Panc1 (cell line): ENCODE data around the gene LVRN. TPM values are rescaled to one million over a fixed set of nuclear protein-coding genes. Genes with fewer than 3 reads are reported as not detected.

ENCODE experiments used
- ATAC-seq: fragments of 200-7000 bp; cut with Tn5 transposase; 2 replicates; pipeline ENCODE4 v1.9.1; 2020; ENCODE audit warnings: mild to moderate bottlenecking, moderate library complexity
- BruUV-seq: library from RNA; stranded (reverse); fragments of 400-500 nt; replicated peaks from 2 replicates; lab custom pipeline; 2021; lab: Mats Ljungman, UMichigan
- CTCF ChIA-PET: fragments of 300-600 bp; sonication (Branson Sonifier 250); formaldehyde crosslinking; loops from one replicate; lab custom pipeline; 2022; ENCODE audit warnings: antibody characterized with exemption; lab: Charles Lee
- POLR2A ChIA-PET: fragments of 300-600 bp; sonication (Branson Sonifier 250); formaldehyde crosslinking; loops from one replicate; lab custom pipeline; 2022; ENCODE audit warnings: antibody characterized with exemption; lab: Charles Lee
- DNase-seq: peaks from one replicate; pipeline ENCODE4 v3.0.0-alpha.2; 2010; ENCODE audit warnings: low read depth, low spot score
- H3K27ac ChIP-seq: 2 replicates; pipeline ENCODE4 v1.5.1; 2011; ENCODE audit warnings: mild to moderate bottlenecking, low read length, inconsistent platforms
- H3K27me3 ChIP-seq: fragments of 200-500 bp; sonication (Bioruptor generic); 2 replicates; pipeline ENCODE4 v1.6.0; 2014; ENCODE audit warnings: low read length, inconsistent platforms; ENCODE audit not compliant: control insufficient read depth, insufficient read depth
- H3K36me3 ChIP-seq: fragments of 200-500 bp; sonication (Bioruptor generic); 2 replicates; pipeline ENCODE4 v1.5.1; 2014; ENCODE audit warnings: inconsistent platforms, mild to moderate bottlenecking, low read length, moderate library complexity; ENCODE audit not compliant: control insufficient read depth, insufficient read depth
- H3K4me1 ChIP-seq: 2 replicates; pipeline ENCODE4 v1.5.1; 2011; ENCODE audit warnings: inconsistent platforms, mild to moderate bottlenecking, low read length, moderate library complexity; ENCODE audit not compliant: control insufficient read depth, insufficient read depth
- H3K4me3 ChIP-seq, 2 experiments: 2 replicates each; pipeline ENCODE4 v1.5.1; 2011 to 2012; ENCODE audit warnings: low read depth in 2 of 2, low read length in 2 of 2, mild to moderate bottlenecking in 2 of 2, inconsistent platforms in 1 of 2, moderate library complexity in 1 of 2
- H3K9me3 ChIP-seq: fragments of 200-500 bp; sonication (Bioruptor generic); 2 replicates; pipeline ENCODE4 v1.5.1; 2014; ENCODE audit warnings: low read depth, mild to moderate bottlenecking, inconsistent platforms, low read length, moderate library complexity; ENCODE audit not compliant: control insufficient read depth, insufficient read depth
- POLR2AphosphoS5 ChIP-seq: IDR thresholded peaks from 2 replicates; pipeline ENCODE4 v1.6.1; 2012; ENCODE audit warnings: mild to moderate bottlenecking, low read depth, low read length, moderate library complexity
- REST ChIP-seq, 2 experiments: IDR thresholded peaks; 2 replicates each; pipeline ENCODE4 v1.6.1; 2011 to 2012; ENCODE audit warnings: low read depth in 2 of 2, control low read depth in 1 of 2, low read length in 1 of 2, mild to moderate bottlenecking in 1 of 2, moderate library complexity in 1 of 2; ENCODE audit not compliant: insufficient read depth in 1 of 2
- SIN3A ChIP-seq: IDR thresholded peaks from 2 replicates; pipeline ENCODE4 v1.6.1; 2012; ENCODE audit warnings: low read depth, mild to moderate bottlenecking, low read length, moderate library complexity, borderline replicate concordance; ENCODE audit not compliant: insufficient read depth
- TCF7L2 ChIP-seq: IDR thresholded peaks from 2 replicates; pipeline ENCODE4 v1.6.1; 2011; ENCODE audit warnings: mild to moderate bottlenecking, low read depth, low read length, inconsistent platforms
- in situ Hi-C: cut with HindIII; loops from 2 replicates; pipeline ENCODE4 v1.10.0; 2016; ENCODE audit warnings: low sequenced_read_pairs, low pct_unique_long_range_greater_than_20kb
- intact Hi-C: fragments of 100-400 bp; cut with micrococcal nuclease; formaldehyde crosslinking; loops from one replicate; pipeline ENCODE4 v1.10.0; 2022; ENCODE audit not compliant: unreplicated experiment
- total RNA-seq: library from RNA; stranded (reverse); gene quantifications from one replicate; pipeline ENCODE4 v1.2.1, GENCODE V29; 2021; ENCODE audit not compliant: unreplicated experiment
- TF ChIP-seq, protein P1 (sequence below): fragments of 450-650 bp; IDR thresholded peaks from 2 replicates; pipeline ENCODE4 v1.5.1; 2017; ENCODE audit warnings: mild to moderate bottlenecking

LVRN gene
- total RNA-seq, 1 experiment from 2014 or later = 0.08 TPM

DNA sequence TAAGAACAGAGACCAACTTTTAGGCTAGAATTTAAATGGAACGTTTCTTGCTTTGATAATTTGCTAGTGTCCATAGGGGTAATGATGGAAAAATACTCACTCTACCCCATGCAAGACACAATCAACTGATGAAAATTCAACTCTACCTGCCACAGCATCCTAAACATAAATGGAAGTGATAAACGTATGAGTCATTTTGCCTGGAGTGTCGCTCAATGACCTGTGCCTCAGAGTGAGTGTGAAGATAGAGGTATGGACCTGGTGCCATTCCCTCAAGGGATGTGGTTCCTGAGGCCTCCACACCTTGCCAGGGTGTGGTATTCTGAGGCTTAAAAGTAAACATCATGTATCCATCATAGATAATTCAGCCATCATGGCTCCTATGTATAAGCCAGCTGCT, 84.0 kb downstream of the LVRN start:
- Histone ChIP-seq H3K4me1 (no peaks in the 10 kb centered on the region), H3K27ac (no peak overlapping the region), H3K27me3 (peaks cover 2% of the 10 kb centered on the region), H3K9me3 (no peaks in the 10 kb centered on the region), H3K36me3 (no peaks in the 10 kb centered on the region), H3K4me3 (no peak overlapping the region)
- BruUV-seq = no TSS peak
- intact Hi-C loops = no loop called here
- ATAC-seq (no peak), DNase-seq (no peak)
- in situ Hi-C loops = no loop called here
- ChIA-PET POLR2A (no interaction called here), CTCF (no interaction called here)
- no peak for TF ChIP-seq POLR2AphosphoS5
- no peak for TF ChIP-seq REST (IDR thresholded peaks at IDR 0.05; ENCODE audit: insufficient read depth in 1 of 2, low read depth in 2 of 2, low read length in 1 of 2)
- TF ChIP-seq SIN3A = no peak
- TF ChIP-seq, protein P1, sequence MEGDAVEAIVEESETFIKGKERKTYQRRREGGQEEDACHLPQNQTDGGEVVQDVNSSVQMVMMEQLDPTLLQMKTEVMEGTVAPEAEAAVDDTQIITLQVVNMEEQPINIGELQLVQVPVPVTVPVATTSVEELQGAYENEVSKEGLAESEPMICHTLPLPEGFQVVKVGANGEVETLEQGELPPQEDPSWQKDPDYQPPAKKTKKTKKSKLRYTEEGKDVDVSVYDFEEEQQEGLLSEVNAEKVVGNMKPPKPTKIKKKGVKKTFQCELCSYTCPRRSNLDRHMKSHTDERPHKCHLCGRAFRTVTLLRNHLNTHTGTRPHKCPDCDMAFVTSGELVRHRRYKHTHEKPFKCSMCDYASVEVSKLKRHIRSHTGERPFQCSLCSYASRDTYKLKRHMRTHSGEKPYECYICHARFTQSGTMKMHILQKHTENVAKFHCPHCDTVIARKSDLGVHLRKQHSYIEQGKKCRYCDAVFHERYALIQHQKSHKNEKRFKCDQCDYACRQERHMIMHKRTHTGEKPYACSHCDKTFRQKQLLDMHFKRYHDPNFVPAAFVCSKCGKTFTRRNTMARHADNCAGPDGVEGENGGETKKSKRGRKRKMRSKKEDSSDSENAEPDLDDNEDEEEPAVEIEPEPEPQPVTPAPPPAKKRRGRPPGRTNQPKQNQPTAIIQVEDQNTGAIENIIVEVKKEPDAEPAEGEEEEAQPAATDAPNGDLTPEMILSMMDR = no peak
- TF ChIP-seq TCF7L2 = no peak

- no peak overlapping the region for H3K4me3 ChIP-seq
- TF ChIP-seq, protein P1 = no peak
- TF ChIP-seq POLR2AphosphoS5 = no peak
- TF ChIP-seq TCF7L2 = no peak
- TF ChIP-seq REST (IDR thresholded peaks at IDR 0.05; ENCODE audit: insufficient read depth in 1 of 2, low read depth in 2 of 2, low read length in 1 of 2) = no peak
- no peak for TF ChIP-seq SIN3A
- H3K27me3 ChIP-seq = peaks cover 2% of the 10 kb centered on the region
- in situ Hi-C loops (no loop called here), intact Hi-C loops (no loop called here)
- no peak for ATAC-seq
- CTCF ChIA-PET = no interaction called here
- H3K9me3 ChIP-seq = no peaks in the 10 kb centered on the region
- no peak for DNase-seq
- H3K36me3 ChIP-seq = no peaks in the 10 kb centered on the region
- H3K4me1 ChIP-seq = no peaks in the 10 kb centered on the region
- no peak overlapping the region for H3K27ac ChIP-seq
- no TSS peak for BruUV-seq
- POLR2A ChIA-PET = no interaction called here
Observed at GRCh38 chr5:116046823-116047222, 84.5 kb downstream of the LVRN start.
